NOMO-1 treated with DMSO at 0.1 percent for 48 hours (cell line): ENCODE results near the gene MGMT.

Experiments used
- DNase-seq: peaks from one replicate; lab custom pipeline; 2025; ENCODE audit not compliant: unreplicated experiment; lab: John Stamatoyannopoulos, UW

Gene MGMT

GRCh38 chr10:129450391-129450790 lies 16.6 kb upstream of the MGMT start:
- DNase-seq, result no peak

GRCh38 chr10:129455625-129456024 lies 11.4 kb upstream of the MGMT start:
- no peak for DNase-seq

- no peak for DNase-seq
These were observed 7.1 kb upstream of the MGMT start for GRCh38 chr10:129459762-129460539.

- DNase-seq, result no peak
These were observed 4.7 kb upstream of the MGMT start for GRCh38 chr10:129462257-129462795.

- DNase-seq, result no peak
These were observed 2.8 kb upstream of the MGMT start for GRCh38 chr10:129464251-129464650.

- DNase-seq, result no peak
These were observed 992 bp upstream of the MGMT start for GRCh38 chr10:129465796-129466702.

- DNase-seq, result no peak
These were observed 471 bp downstream of the MGMT start for GRCh38 chr10:129467359-129468064.

- no peak for DNase-seq
These were observed 1.1 kb downstream of the MGMT start for GRCh38 chr10:129468187-129468586.

- DNase-seq, result no peak
These were observed 3.2 kb downstream of the MGMT start for GRCh38 chr10:129470103-129470851.

GRCh38 chr10:129471447-129472175 lies 4.6 kb downstream of the MGMT start:
- no peak for DNase-seq

- DNase-seq, result no peak
These were observed 5.9 kb downstream of the MGMT start for GRCh38 chr10:129472696-129473555.

- DNase-seq, result no peak
These were observed 7.6 kb downstream of the MGMT start for GRCh38 chr10:129474642-129475041.

- no peak for DNase-seq
These were observed 9.4 kb downstream of the MGMT start for GRCh38 chr10:129476431-129476830.

- DNase-seq, result no peak
These were observed 10.0 kb downstream of the MGMT start for GRCh38 chr10:129477051-129477450.

GRCh38 chr10:129481641-129482040 lies 14.6 kb downstream of the MGMT start:
- no peak for DNase-seq

GRCh38 chr10:129483430-129484010 lies 16.5 kb downstream of the MGMT start:
- DNase-seq, result no peak

- DNase-seq, result no peak
These were observed 19.8 kb downstream of the MGMT start for GRCh38 chr10:129486805-129487204.

GRCh38 chr10:129491123-129491734 lies 24.2 kb downstream of the MGMT start:
- no peak for DNase-seq
